CD4-positive, alpha-beta T cell treated with Interleukin-6 at 100 ng/mL for 8 hours (primary cell): ENCODE results near the gene STPG1.

ENCODE experiments used
- DNase-seq: peaks from one replicate; pipeline ENCODE4 v3.0.0-alpha.2; 2020; ENCODE audit warnings: mixed read lengths, low spot score

The STPG1 gene

DNA sequence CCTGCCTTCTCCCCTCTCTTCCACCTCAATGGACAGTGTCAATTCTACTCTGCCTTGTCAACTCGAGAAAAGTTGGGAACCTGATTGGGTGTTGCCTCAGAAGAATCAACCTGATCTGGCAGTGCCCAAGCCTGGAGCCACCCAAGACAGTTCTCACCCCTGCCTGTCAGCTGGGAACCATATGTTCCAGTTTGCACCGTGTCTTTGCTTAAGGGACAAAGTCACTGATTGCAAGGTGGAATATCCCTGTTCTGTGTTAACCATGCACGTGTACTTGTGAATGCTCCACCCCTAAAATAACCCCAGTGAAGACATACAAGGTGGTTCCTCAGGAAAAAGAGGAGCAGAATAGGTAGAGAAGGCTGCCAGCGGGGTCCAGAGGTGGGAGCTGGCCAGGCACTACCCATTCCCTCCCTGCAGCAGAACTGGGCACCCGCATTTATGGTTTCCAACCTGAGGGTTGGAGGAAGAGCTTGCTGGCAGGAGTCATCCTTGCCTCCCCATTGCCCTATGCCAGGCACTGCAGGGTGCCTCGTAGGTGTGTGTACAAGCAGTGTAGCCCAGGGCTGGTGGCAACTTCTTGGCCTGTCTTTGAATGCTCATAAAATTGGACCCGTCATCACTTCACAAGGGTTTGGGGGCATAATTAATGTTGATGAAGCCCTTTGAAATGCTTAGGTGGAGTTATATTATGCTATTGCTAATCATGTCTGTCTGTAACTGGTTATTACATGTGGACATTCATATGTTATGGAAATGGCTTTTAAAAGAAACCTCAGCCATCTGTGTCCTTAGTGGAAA lies 13.4 kb upstream of the STPG1 start:
- no peak for DNase-seq

GRCh38 chr1:24425922-24426321 lies 12.3 kb upstream of the STPG1 start:
- no peak for DNase-seq

GRCh38 chr1:24425441-24425840 lies 11.9 kb upstream of the STPG1 start:
- no peak for DNase-seq

DNA sequence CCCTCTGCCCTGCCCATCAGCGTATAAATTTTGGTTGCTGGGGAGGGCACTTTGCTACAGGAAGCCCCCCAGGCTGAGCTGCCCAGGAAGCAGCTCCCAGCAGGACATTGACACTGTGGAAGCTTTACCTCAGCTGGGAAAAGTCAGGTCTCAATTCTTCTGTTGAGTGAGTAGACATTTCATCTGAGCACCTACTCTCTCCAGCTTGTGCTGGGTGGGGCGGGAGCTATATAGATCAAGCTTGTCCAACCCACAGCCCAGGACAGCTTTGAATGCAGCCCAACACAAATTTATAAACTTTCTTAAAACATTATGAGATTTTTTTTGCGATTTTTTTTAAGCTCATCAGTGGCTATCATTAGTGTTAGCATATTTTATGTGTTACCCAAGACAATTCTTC lies 11.4 kb upstream of the STPG1 start:
- DNase-seq = no peak

DNA sequence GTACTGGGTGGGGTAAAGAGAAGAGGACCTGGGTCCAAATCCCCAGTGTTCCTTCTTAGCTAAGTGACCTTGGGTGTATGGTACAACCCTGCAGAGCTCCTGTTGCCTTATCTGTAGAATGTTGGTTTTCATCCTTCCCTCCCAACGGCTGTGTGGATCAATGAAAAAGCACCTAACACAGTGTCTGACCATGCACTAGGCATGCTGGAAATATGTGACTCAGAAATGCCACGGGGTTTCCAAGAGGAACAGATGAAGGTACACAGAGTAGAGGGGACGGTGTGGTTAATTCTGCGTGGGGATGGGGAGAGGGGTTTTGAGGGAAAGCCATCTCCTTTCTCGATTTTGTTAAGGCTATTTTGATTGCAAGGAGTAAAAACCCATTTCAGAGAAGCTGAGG lies 10.6 kb upstream of the STPG1 start:
- DNase-seq = no peak

GRCh38 chr1:24421502-24421901 lies 7.9 kb upstream of the STPG1 start:
- no peak for DNase-seq

GRCh38 chr1:24420547-24420946 lies 7.0 kb upstream of the STPG1 start:
- DNase-seq = no peak

- no peak for DNase-seq
Observed at GRCh38 chr1:24418898-24419628, 5.5 kb upstream of the STPG1 start.

GRCh38 chr1:24417681-24418080 lies 4.1 kb upstream of the STPG1 start:
- no peak for DNase-seq

DNA sequence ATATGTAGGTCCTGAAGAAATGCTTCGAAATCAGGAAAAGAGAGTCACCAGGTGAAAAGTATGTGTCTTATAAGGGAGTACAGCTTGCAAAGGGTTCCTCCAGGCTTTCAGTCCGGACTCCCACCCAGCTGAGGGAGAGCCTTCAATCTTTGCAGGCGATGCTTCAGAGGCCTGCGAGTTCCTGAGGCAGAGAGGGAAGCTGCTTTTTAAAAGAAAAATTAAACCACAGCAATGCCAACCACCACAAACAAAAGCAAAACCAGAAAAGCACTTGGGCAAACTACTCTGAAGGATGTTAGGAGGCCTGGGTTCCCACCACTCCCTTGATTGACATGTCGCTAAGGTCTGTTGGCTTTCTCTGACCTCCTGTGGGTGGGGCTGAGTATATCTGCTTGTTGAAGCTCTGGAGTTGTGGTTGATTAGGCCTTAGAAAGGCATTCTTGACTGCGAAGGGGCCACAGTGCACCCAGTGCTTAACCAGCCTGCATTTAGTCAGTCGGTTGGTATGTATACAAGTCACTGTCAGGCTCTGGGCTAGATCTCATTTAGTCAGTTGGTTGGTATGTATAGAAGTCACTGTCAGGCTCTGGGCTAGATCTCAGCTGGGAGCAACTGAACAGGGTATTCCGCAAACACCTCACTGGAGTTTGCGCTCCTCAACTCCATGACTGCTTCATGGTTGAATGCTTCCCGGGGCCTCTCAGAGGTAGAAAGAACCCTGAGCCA lies 3.2 kb upstream of the STPG1 start:
- peak; percentile 66 for DNase-seq

DNA sequence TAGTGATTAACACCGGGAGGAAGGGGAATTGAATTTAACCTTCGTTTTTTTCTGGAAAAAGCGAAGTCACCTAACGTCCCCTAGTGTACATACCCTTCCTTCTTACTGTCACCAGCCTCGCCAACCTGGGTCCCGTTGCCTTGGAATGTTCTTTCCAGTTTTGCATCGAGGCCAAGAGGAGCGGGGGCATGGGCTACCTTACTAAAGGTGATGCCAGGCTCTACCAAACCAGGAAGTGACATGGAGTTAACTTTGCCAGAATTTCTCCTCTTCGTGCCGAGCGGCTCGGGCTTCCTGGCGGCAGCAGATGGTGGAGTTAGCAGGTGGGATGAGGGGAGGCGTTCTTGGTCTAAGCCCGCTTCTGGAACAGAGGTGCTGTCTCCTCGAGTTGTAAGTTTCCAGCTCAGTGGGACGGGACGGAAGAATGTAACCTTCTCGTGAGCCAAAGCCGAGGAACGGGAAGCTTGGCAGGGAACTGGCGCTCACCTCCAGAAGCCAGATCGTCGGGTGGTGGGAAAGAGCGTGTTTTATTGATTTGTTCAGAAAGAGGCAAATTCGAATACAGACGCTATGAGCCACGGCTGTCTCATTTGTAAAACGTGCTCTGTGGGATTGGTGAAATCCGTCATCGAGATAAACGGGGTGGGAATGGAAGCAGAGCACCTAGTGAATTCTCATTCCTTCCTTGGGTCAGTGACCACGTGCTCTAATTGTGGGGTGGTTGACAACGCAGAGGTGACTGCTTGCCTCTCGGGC lies 2.5 kb upstream of the STPG1 start:
- no peak for DNase-seq

DNA sequence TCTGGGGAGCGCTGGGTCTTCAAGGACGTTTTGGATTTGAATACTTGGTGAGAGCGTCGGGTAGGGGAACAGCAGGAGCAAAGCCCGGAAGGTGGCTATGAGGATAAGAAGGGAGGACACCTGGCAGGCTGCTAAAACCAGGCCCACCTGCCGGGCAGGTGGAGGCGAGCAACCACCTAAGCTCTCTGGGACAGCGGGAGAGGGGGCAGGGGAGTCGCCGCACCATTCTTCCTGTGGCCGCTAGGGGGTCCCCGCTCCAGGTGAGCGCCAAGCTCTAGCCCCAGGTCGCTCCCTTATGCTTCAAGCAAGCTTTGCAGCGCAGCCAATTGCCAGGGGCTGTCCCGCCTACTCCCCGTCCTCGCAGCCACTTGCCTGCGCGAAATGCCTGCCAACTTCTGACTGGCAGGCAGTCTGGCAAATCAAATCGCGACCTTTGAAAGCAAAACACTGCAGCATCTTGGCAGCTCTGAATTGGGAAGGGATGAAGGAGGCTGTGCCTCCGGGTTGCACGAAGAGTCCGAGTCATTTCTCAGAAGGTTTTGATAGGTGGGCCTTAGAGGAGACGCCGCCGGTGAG lies 1.8 kb upstream of the STPG1 start, which contains the start of gene NIPAL3:
Gene NIPAL3 (plus strand): TSS at position 469 of the 576 bp plus-strand sequence. CDS start 3,746 bp downstream, outside the sequence.
- DNase-seq = peak; percentile 99

DNA sequence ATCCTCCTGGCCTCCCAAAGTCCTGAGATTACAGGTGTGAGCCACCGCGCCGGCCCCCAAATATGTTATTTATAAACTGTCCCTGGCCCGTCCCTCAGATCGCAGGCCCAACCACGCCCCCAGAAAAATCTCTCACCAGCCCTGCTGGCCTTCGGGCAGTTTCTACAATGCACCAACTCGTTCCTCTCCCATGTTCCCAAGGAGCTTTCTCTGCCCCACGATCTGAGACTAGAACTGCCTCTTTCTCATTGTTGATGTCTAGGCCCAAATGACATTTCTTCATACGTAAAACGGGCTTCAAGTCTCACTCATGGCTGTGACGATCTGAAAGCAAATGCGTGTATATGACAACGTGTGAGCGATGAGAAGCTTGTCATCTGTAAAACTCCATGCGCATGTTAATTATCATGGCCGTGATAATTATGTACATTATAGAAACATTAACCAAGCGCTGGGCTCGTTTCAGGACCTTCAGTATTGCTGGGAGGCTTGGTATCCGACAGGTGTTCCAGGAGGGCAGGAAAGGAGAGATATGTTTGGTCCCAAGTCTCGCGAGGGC lies 1.3 kb upstream of the STPG1 start:
- no peak for DNase-seq

DNA sequence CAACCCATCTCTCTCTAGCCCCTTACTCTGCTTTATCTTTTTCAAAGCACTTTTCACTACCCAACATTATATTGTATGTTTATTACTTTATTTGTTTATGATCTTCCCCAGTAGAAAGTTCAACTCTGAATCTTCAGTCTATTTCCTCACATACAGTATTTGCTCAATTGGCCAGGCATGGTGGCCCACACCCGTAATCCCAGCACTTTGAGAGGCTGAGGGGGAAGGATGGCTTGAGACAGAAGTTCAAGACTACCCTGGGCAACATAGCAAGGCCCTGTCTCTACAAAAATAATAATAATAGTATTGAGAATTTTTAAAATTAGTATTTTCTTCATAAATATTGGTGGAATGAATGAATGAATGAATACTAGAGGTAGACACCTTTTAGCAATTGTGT lies 1.2 kb downstream of the STPG1 start:
- no peak for DNase-seq

GRCh38 chr1:24411963-24412362 lies 1.6 kb downstream of the STPG1 start:
- no peak for DNase-seq

DNA sequence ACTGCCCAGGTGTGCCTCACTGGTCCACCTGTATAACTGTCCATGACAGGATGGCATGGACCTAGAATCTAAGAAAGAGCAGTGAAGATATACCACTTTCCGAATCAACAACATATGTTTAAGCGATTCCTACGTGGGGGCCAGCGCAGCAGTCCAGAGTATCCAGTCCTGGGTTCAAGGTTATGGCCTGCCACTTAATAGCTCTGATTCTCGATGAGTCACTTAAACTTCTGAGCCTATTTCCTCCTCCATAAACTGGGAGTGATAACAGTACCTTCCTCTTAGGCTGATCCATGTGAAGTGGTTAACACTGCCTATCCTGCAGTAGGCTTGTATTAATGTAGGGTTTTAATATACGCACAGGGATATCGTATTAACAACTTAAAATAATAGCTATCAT lies 2.8 kb downstream of the STPG1 start:
- DNase-seq = no peak

- DNase-seq = no peak
Observed at GRCh38 chr1:24409535-24409934, 4.0 kb downstream of the STPG1 start.

DNA sequence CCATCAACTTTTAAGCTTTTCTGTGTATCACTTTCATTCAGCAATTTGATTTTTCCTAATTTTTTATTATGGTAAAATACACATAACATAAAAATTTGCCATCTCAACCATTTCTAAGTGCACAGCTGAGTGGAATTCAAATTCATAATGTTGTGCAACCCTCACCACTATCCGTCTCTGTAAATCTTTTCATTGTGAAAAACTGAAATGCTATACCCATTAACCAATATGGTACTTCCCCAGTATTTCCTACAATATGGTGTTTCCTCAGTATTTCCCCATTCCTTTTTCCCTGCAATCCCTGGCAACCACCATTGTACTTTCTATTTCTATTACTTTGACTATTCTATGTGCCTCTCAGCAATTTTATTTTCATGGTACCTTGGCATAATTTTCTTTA lies 6.8 kb downstream of the STPG1 start:
- no peak for DNase-seq

DNA sequence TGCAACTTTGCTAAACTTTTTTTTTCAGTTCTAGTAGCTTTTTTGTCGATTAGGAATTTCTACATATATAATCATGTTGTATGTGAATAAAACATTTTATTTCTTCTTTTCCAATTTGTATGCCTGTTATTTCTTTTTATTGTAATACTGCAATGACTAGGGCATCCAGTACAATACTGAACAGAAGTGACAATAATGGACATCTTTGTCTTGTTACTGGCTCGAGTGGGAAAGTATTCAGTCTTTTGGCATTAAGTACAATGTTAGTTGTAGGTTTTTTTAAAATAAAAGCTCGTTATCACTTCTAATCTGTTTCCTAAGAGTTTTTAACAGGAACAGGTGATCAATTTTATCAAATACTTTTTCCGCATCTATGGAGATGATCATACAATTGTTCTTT lies 9.8 kb downstream of the STPG1 start:
- no peak for DNase-seq

- DNase-seq = no peak
Observed at GRCh38 chr1:24400065-24400464, 13.5 kb downstream of the STPG1 start.

DNA sequence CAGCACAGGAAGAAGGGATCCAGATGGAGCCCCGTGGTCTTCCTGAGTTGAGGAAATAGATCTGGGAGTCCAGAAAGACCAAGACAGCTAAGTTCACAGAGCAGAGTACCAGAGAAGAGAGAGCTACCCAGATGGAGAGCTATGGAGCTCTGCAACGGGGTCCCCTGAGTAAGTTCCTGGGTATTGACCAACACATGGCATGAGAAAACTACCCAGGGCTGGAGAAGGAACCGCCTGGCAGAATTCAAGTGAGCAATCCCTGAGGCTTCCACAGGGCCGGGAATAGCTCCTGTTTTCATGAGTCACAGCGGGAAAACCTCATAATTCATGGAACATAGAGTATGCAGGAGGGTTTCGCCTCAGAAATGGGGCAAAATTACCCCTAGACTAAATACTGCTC lies 19.7 kb downstream of the STPG1 start:
- DNase-seq = no peak
